ENCODE results near the gene STXBP1. TPM values are rescaled to one million over a fixed set of nuclear protein-coding genes. Genes with fewer than 3 reads are reported as not detected.
A peak's percentile ranks its signal among the peaks of the same experiment; 100 is the strongest.

The STXBP1 gene
- total and polyA plus RNA-seq, 2 of the 4 experiments (the other 2 are of a cell fraction), result 15.8 to 22.6 TPM

GRCh38 chr9:127568971-127569885, 42.8 kb upstream of the STXBP1 start:
- peaks cover 29% of the 10 kb centered on the region for H4K20me1 ChIP-seq (ENCODE audit: insufficient read depth, low read length)
- H3K27ac ChIP-seq (ENCODE audit: insufficient read depth, low read length), result peak overlapping the region; percentile 100
- peak overlapping the region; percentile 86 for H3K4ac ChIP-seq (ENCODE audit: low read depth, low read length)
- DNase-seq (peak; percentile 72), ATAC-seq (ENCODE audit: low read depth) (peak; percentile 81)
- peak overlapping the region; percentile 97 for H2BK5ac ChIP-seq (ENCODE audit: low read depth, low read length, poor library complexity, severe bottlenecking)
- peak overlapping the region; percentile 53 to 84 for H4K8ac ChIP-seq (ENCODE audit: low read depth in 2 of 2, low read length in 2 of 2)
- WGBS, 2 experiments (ENCODE audit: extremely low coverage in 2 of 2, insufficient read length in 1 of 2), result 0% methylated on average over 6 of the region's 78 CpGs; no CpG with 5 or more reads in 1 of the 2 experiments
- peaks cover 8 to 46% of the 10 kb centered on the region in 2 experiments; a peak in 3 of 4 replicates for H3K79me1 ChIP-seq (ENCODE audit: low read depth in 1 of 2, low read length in 2 of 2)
- peak overlapping the region; percentile 92 for H3K4me3 ChIP-seq (ENCODE audit: insufficient read depth, low read depth, low read length)
- intact Hi-C loops (cut with micrococcal nuclease) (loop anchor here (5.0 kb wide), 1 partner anchor 67 kb away; no protein-coding TSS in a partner anchor), dilution Hi-C loops (cut with HindIII; ENCODE audit: low sequenced_read_pairs, unreplicated experiment) (no loop called here), in situ Hi-C loops (cut with MboI; ENCODE audit: low sequenced_read_pairs) (no loop called here)
- H2AK9ac ChIP-seq (replicated peaks; ENCODE audit: low read depth, low read length, poor library complexity), result peak overlapping the region; percentile 100
- ChIA-PET CTCF (no interaction called here), POLR2A (ENCODE audit: unreplicated experiment) (interaction anchor here (0.6 to 0.7 kb wide), 3 partner anchors 15 to 411 kb away, joined by 3 to 4 read pairs (median 3); partner anchors contain the start of gene EEIG1)
- H3K9me1 ChIP-seq (ENCODE audit: insufficient read depth, low read length), result peaks cover 28% of the 10 kb centered on the region
- H3K27me3 ChIP-seq (ENCODE audit: control insufficient read depth, insufficient read depth, low read length), result no peaks in the 10 kb centered on the region
- peak overlapping the region; percentile 86 for H2AFZ ChIP-seq (replicated peaks; ENCODE audit: low read length, poor library complexity)
- H3K23ac ChIP-seq (ENCODE audit: low read depth, low read length), result peak overlapping the region; percentile 86
- TF ChIP-seq RCOR1 (IDR thresholded peaks at IDR 0.05; ENCODE audit: insufficient replicate concordance, low read length) (no peak), MAFK (IDR thresholded peaks at IDR 0.05; ENCODE audit: low read depth, low read length) (no peak), NFE2L2 (IDR thresholded peaks at IDR 0.05; ENCODE audit: low read depth, low read length) (no peak), CEBPB (IDR thresholded peaks at IDR 0.05; ENCODE audit: low read depth, low read length) (peak; percentile 84), USF2 (IDR thresholded peaks at IDR 0.05; ENCODE audit: low read depth, low read length) (no peak), ELK1 (IDR thresholded peaks at IDR 0.05; ENCODE audit: borderline replicate concordance, low read depth, low read length) (no peak), CHD1 (IDR thresholded peaks at IDR 0.05; ENCODE audit: low read depth, low read length) (no peak), RAD21 (IDR thresholded peaks at IDR 0.05; ENCODE audit: low read length) (no peak), MAZ (IDR thresholded peaks at IDR 0.05; ENCODE audit: borderline replicate concordance, low read depth, low read length) (peak; percentile 81; the same call in 1 of the 2 replicates), CTCF (conservative IDR thresholded peaks at IDR 0.05; ENCODE audit: low read depth, low read length) (no peak), FOS (IDR thresholded peaks at IDR 0.05; ENCODE audit: low read depth, low read length) (no peak), POLR2A (IDR thresholded peaks at IDR 0.05; ENCODE audit: low read depth, low read length) (peak; percentile 78)
- H3K9me3 ChIP-seq (ENCODE audit: control insufficient read depth, insufficient read depth, low read length), result no peaks in the 10 kb centered on the region
- peak overlapping the region; percentile 74 for H4K5ac ChIP-seq (ENCODE audit: low read depth, low read length)
- no TSS peak for BruUV-seq (replicated peaks)
- H2AK5ac ChIP-seq (ENCODE audit: low read depth, low read length), result peak overlapping the region; percentile 94
- H4K91ac ChIP-seq (ENCODE audit: insufficient read depth, low read depth, low read length), result peak overlapping the region; percentile 93
- peak overlapping the region; percentile 77; the same call in 1 of the 3 replicates for H2BK15ac ChIP-seq (ENCODE audit: low read depth, low read length)
- peaks cover 14% of the 10 kb centered on the region for H3K36me3 ChIP-seq (ENCODE audit: control insufficient read depth, insufficient read depth, low read length)
- peak overlapping the region; percentile 85; the same call in 1 of the 2 replicates for H2BK20ac ChIP-seq (ENCODE audit: low read depth, low read length)
- peak overlapping the region; percentile 98 for H3K9ac ChIP-seq (ENCODE audit: low read depth, low read length)
- peak overlapping the region; percentile 76 for H2BK120ac ChIP-seq (ENCODE audit: low read depth, low read length)
- peak overlapping the region; percentile 90 for H3K56ac ChIP-seq (ENCODE audit: extremely low read depth, insufficient read depth, low read length)
- peak overlapping the region; percentile 71 for H3K14ac ChIP-seq (replicated peaks; ENCODE audit: low read depth, low read length)
- peak overlapping the region; percentile 77 for H3K4me2 ChIP-seq (ENCODE audit: low read depth, low read length)
- H3K4me1 ChIP-seq (ENCODE audit: control insufficient read depth, insufficient read depth, low read length), result peaks cover 39% of the 10 kb centered on the region
- peak overlapping the region; percentile 80 for H3K18ac ChIP-seq (ENCODE audit: low read depth, low read length)
